Measurements from ENCODE around the gene BCO2. TPM values are rescaled to one million over a fixed set of nuclear protein-coding genes. Genes with fewer than 3 reads are reported as not detected.

The BCO2 gene
- total RNA-seq, 4 donors from 2014 or later: 2.7 to 17.0 (median 9.5) TPM

- 33 to 34% methylated on average over 7 of the region's 7 CpGs for WGBS, 2 donors
- TF ChIP-seq CTCF (IDR thresholded peaks at IDR 0.05): peak; percentile 53 to 89 (median 88)
- no peak for TF ChIP-seq POLR2A (IDR thresholded peaks at IDR 0.05)
- no peak for DNase-seq
Observed at GRCh38 chr11:112219476-112220232, 44.3 kb downstream of the BCO2 start.

GRCh38 chr11:112221274-112221835, 46.0 kb downstream of the BCO2 start:
- H3K27ac ChIP-seq: peak overlapping the region; percentile 28 to 70 (median 64)
- DNase-seq: no peak
- H3K4me1 ChIP-seq: peaks cover 6 to 46% (median 16%) of the 10 kb centered on the region in 3 donors
- H3K9me3 ChIP-seq: no peaks in the 10 kb centered on the region
- H3K27me3 ChIP-seq: no peaks in the 10 kb centered on the region
- no peaks in the 10 kb centered on the region for H3K36me3 ChIP-seq
- WGBS, 2 donors: 20 to 44% methylated on average over 3 of the region's 3 CpGs
- no peak for TF ChIP-seq POLR2A (IDR thresholded peaks at IDR 0.05)
- no peak for TF ChIP-seq CTCF (IDR thresholded peaks at IDR 0.05)
- intact Hi-C loops (cut with DNase I): no loop called here
- no peak overlapping the region for H3K4me3 ChIP-seq

More at GRCh38 chr11:112219476-112220232, 44.3 kb downstream of the BCO2 start:
- no peak overlapping the region for H3K27ac ChIP-seq
- H3K4me1 ChIP-seq: peaks cover 6 to 39% (median 16%) of the 10 kb centered on the region in 3 donors
- intact Hi-C loops (cut with DNase I): loop anchor here (5.0 kb wide), 1 partner anchor 63 kb away; no protein-coding TSS in a partner anchor
- no peaks in the 10 kb centered on the region for H3K9me3 ChIP-seq
- H3K27me3 ChIP-seq: no peaks in the 10 kb centered on the region
- H3K4me3 ChIP-seq: no peak overlapping the region
- no peaks in the 10 kb centered on the region for H3K36me3 ChIP-seq

- H3K27me3 ChIP-seq: no peaks in the 10 kb centered on the region
- H3K4me1 ChIP-seq: peaks cover 10 to 51% (median 18%) of the 10 kb centered on the region in 3 donors
- intact Hi-C loops (cut with DNase I): no loop called here
- WGBS, 2 donors: 40 to 43% methylated on average over 1 to 2 of the region's 4 CpGs
- H3K4me3 ChIP-seq: no peak overlapping the region
- TF ChIP-seq POLR2A (IDR thresholded peaks at IDR 0.05) (no peak), CTCF (IDR thresholded peaks at IDR 0.05) (no peak)
- no peak for DNase-seq
- H3K27ac ChIP-seq: peak overlapping the region; percentile 28 to 70 (median 64)
- no peaks in the 10 kb centered on the region for H3K36me3 ChIP-seq
- H3K9me3 ChIP-seq: no peaks in the 10 kb centered on the region
Observed at GRCh38 chr11:112222303-112222702, 47.0 kb downstream of the BCO2 start.

GRCh38 chr11:112223121-112223520, 47.8 kb downstream of the BCO2 start:
- H3K9me3 ChIP-seq: no peaks in the 10 kb centered on the region
- H3K4me3 ChIP-seq: no peak overlapping the region
- DNase-seq: no peak
- intact Hi-C loops (cut with DNase I): no loop called here
- H3K27ac ChIP-seq: peak overlapping the region in 3 of 4 donors; percentile 25 to 70 (median 65)
- no peaks in the 10 kb centered on the region for H3K36me3 ChIP-seq
- peaks cover 13 to 60% (median 25%) of the 10 kb centered on the region in 3 donors for H3K4me1 ChIP-seq
- WGBS, 2 donors: 22 to 24% methylated on average over 1 of the region's 1 CpG
- no peaks in the 10 kb centered on the region for H3K27me3 ChIP-seq
- TF ChIP-seq POLR2A (IDR thresholded peaks at IDR 0.05) (no peak), CTCF (IDR thresholded peaks at IDR 0.05) (no peak)

All from esophagus squamous epithelium (tissue), 5 donors.